NCI-H1930 (cell line): Measurements from ENCODE around the gene UNC5C.

Source experiments
- DNase-seq, 2 experiments: peaks; one replicate each; lab custom pipeline; 2025; lab: John Stamatoyannopoulos, UW

The UNC5C gene

DNA sequence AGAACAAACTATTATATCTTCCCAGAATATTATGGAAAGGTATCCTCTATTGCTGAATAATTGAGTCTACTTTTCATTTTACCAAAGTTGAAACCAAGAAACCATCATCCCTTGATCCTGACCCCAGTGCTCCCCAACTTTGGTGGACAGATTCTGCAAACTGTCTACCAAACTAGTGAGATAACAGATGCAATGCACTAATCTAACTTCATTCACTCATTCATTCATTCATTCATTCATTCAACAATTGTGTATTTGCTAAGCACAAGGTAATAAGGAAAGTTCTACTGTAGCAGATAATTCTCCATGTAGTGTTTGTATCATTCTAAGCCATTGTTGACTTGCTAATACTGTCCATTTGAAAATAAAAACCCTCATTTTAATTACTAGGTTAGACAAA lies 150.6 kb downstream of the UNC5C start:
- DNase-seq: no peak

DNA sequence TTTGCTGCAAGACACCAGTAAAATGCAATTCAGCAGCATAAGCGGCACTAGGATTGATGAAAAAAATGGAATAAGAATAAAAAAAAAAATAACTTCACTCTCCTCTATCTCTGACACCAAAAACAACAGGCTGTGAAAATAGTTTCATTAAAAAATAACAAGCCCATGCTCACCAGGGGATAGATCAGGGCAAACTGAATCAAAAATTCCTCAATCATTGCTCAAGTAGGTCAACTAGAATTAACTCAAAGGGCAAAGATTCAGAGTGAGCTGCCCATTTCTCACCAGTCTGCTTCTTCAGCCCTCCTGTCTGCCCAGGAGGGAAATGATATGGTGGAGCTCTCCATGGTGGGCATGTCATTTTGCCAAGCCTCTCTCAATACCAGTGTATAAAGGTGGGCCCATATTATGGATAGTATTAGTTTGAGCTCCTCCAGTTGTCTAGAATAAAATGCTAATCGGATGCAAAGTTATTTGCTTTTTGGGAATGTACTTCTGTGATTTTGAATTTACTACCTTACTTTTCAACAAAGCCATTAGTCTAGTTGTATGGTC lies 153.9 kb downstream of the UNC5C start:
- DNase-seq: no peak

DNA sequence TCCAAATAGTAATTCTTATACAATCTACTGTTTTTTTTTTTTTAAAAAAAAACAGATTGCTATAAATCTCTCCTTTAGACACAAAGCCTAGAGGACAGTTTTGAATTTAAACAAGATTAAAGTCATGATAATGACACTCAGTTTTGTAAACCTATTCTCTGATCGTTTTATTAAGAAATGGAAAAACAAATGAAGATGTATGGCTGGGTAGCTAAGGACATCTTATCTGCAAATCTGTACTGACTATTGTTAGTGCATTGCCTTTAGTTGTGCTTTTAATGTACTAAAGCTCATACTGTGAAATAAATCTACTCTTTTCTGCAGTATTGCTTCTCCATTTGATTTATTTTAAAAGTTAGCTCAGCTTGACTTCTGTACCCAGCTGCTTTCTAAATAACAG lies 155.0 kb downstream of the UNC5C start:
- DNase-seq: no peak

DNA sequence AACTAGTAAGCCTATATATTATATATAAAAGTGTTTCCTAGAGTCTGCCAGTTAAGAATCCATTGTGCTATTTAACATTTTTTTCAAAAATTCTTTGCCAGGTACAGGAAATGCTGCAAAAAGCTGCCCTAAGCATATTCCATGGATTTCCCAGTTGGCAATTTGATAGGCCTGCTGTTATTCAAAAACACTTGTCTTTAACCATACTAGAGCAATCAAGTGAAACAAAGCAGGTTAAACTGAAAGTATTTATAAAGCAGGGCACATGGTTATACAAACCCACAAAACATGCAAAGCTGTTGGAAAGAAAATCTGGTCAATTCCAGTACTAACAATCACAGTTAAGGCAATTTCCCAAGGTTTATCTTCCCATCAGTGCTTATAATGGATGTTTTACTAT lies 159.9 kb downstream of the UNC5C start:
- no peak for DNase-seq

GRCh38 chr4:95387719-95388118 lies 161.1 kb downstream of the UNC5C start:
- no peak for DNase-seq

DNA sequence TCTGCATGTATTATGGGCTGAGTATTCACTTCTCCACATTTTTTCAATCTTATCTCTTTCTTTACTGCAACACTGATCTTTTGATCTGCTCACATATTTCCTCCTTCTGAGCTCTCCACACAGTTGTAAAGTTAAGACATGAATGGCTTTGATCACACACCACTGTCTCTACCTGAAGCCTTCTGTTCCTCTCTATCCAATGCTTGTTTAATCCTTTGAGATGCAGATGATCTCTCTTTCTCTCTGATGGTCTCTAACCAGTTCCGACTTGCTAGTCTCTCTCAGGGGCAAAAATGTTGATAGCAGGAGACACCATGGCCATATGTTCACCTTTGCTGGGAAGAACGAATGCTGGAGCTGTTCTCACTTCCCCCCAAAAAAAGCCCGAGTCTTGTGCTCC lies 162.4 kb downstream of the UNC5C start:
- DNase-seq: no peak

- no peak for DNase-seq
Measured at GRCh38 chr4:95381843-95382580, 166.8 kb downstream of the UNC5C start.

DNA sequence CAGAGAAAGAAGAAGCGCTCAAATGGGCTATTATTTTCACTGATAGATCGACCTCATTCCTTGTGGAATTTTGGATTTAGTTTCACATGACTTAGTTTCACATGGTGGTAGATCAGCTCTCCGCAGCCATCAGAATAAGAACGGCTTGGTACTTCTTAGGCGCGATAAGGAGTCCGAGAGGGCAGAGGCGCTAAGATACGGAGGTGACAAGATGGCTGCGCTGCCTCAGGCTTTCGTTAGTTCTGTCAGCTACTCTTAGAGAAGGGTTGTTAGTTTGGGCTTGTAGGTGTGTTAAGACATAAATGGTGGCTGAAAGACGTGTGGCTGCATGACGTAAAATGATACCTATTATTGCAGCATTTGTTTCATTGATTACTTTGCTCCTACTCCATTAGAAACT lies 169.1 kb downstream of the UNC5C start:
- DNase-seq: no peak

GRCh38 chr4:95377366-95377900 lies 171.3 kb downstream of the UNC5C start:
- DNase-seq: no peak

DNA sequence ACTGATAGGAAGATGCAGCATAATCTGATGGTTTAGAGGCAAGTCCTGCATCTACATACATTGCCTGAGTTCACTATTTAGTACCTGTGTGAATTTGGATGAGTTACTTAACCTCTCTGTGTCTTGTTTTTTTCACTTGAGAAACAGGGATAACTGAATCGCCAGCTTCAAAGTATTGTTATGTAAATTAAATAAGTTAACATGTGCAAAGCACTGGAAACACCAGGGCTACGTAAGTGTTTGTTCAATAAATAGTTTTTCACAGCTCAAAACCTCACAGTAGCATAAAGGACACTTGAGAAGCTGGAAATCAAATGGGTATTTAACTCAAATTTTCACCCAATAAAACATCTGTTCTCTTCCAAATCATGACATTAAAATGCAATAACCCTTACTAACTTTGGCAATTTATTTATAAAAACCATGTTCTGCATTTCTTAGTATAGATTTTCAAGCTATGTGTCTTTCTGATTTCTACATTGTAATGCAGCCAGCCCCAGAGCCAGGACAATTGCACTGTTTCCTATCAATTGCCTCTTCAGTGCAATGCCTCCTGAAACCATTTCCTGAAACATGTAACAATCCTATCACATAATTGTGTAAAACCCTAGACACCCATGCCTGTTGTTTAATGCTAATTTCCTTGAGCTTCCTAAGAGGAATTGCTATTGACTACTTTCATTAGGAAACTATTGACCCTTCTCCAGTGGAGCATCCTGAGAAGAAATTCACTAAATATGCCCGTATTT lies 177.1 kb downstream of the UNC5C start:
- no peak for DNase-seq

DNA sequence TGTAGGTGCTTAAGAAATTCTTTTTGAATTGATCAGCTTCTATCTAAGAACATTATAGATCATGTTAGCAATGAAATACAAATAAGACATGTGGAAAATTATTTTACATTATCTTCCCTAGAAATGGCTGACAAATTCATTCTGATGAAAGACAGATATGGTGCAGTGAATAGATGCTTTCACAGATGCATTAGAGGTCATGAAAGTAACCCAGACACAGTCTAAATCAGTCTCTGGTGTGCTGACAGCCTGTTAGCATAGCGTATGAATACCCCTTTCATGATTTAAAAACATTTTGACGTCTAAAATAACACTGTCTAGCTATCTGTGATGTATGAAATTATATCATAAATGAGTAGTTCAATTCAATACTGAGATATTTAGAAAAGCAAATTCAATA lies 180.9 kb downstream of the UNC5C start:
- DNase-seq: no peak

- no peak for DNase-seq
Measured at GRCh38 chr4:95363966-95364365, 184.8 kb downstream of the UNC5C start.

GRCh38 chr4:95363559-95363925 lies 185.2 kb downstream of the UNC5C start:
- no peak for DNase-seq

DNA sequence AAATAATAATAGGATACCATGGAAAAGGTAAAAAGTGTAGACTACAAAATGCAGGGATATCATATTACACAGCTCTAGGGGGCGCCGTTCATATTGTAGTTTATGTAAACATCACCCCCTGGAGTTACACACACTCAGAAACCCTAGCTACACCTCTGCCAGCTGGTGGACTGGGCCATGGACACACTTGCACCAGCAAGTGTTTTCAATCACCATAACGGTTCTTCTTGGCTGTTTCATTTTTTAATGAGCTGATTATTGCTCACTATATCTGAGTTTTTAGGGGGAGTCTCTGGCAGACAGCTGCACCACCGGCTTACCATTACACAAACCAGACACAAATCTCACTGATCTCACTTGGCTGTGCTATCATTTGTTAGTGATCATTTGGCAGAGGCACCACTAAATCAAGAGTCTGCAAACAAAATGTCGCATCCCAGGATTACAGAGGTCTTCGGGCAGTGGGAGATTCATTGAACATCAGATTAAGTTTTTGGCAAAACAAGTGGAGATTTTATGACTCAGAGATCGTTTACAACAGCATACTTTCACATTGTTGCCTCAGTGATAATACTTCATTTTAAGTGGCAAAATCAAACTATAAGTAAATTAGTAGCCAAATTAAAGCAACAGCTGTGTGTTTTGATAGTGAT lies 185.7 kb downstream of the UNC5C start:
- DNase-seq: no peak

- DNase-seq: no peak
Measured at GRCh38 chr4:95362066-95362465, 186.7 kb downstream of the UNC5C start.

- no peak for DNase-seq
Measured at GRCh38 chr4:95361696-95361965, 187.1 kb downstream of the UNC5C start.

DNA sequence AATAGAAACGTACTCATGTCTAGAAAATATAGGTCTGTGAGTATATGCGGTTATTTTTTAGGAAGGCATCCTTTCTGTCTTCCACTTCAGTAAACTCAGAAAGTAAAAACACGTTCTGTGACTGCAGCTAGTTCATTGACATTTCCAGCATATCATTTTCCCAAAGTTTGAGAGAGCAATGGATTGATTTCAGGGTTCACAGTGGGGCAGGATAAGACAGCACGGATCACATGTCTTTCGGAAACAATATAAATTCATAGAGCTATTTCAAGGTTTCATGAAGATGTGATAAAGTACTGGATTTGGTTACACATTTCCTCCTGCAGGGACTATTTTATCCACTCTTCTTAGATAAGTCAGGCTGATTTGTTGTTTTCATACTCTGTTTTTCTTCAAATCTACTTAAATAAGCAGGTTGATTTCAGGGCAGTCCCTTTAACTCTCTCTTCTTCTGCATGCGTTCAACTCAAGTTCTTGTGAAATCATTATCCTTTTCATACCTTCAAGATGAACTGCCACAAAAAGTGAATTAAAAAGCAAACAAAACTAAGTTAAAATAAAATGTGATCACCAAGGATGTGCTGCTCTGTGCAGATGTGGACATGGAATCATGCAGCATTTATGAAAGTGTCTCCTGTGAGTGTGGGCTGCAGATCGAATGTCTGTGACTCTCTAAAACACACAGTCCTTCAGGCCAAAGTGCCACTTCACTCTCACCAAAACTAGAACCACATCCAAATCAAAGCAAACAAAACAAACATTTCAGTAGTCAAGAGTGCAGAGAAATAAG lies 187.7 kb downstream of the UNC5C start:
- DNase-seq: no peak

DNA sequence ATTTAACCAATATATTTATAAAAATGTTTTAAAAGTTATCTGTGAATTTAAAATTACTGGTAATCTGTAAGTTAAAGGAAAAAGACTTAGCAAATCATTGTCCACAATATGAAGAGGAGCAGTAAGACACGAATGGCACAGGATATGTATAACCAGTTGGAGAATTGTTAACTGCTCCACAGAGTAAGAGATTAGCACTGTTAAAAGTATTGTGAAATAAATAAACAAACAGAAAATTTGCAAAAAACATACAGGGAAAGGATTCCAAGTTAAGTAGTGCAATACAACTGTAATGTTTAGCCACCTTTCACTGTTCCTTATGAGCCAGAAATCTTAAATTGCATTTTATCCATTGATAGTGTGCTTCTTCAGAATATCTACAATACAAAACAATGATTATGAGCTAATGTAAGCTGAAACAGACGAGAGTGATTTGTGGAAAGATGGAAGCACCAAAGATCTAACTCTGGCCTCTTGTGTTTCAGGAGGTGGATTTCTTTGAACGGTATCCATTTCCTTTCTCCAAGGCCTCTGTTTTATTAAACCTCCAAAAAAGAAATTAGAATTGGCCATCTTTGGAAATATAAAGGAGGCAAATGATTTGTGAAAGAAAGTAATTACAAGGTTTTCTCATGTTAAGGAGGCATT lies 188.4 kb downstream of the UNC5C start:
- DNase-seq: no peak

DNA sequence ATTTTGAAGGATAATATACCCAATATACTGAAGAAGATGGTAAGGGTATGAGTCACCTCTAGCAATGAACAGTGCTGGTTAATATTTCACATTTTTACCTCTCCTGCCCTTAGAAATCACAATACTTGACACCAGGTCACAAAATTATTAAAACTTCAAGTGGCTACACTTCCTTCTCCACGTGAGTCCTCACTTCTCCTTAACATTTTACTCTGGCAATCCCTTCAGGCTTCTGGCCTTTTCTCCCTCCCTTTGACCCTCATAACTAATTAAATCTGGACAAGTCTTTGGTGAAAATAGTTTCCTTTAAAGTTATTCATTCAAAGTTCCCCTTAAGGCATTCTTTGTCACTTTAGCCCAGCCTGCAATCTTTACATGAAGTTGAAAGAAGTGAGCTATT lies 190.4 kb downstream of the UNC5C start:
- DNase-seq: no peak

DNA sequence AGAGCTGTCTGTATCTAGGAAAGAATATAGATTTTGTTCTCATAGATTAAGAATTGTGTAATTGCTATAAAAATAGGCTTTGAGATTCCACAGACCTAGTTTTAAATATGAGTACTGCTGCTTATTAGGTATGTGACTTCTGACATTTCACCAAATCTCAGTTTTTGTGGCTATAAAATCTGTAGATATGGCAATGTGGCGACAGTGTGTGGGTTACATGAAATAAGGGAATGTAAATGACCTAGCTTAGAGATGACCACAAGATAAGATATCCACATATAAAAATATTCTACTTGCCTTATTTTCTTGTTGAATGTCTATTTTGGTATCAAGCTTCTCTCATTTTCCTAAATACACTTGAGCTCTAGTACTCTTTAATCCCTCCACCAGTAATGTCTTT lies 193.8 kb downstream of the UNC5C start:
- DNase-seq: no peak

DNA sequence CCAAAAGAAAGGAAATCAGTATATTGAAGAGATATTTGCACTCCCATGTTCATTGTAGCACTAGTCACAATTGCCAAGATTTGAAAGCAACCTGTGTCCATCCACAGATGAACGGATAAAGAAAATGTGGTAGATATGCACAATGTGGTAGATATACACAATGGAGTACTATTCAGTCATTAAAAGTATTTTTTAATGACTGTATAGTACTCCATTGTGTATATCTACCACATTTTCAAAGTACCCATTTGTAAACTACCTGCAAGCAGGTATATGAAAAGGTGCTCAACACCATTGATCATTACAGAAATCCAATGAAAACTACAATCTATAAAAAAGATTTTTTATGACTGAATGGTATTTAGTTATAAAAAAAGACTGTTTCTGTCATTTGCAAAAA lies 200.4 kb downstream of the UNC5C start:
- DNase-seq: no peak

GRCh38 chr4:95343235-95343634 lies 205.5 kb downstream of the UNC5C start:
- DNase-seq: no peak
